HCT116 (cell line): Measurements from ENCODE around the gene SEPTIN3. TPM values are rescaled to one million over a fixed set of nuclear protein-coding genes. Genes with fewer than 3 reads are reported as not detected.

Experiments
- ATAC-seq: fragments of 200-7000 bp; cut with Tn5 transposase; 2 replicates; pipeline ENCODE4 v1.9.1; 2020; ENCODE audit warnings: mild to moderate bottlenecking, moderate library complexity
- BruUV-seq: library from RNA; stranded (reverse); fragments of 400-500 nt; replicated peaks from 2 replicates; lab custom pipeline; 2021; lab: Mats Ljungman, UMichigan
- CTCF ChIA-PET: fragments of 300-600 bp; sonication (Branson Sonifier 250); formaldehyde crosslinking; loops from one replicate; lab custom pipeline; 2021; ENCODE audit warnings: antibody characterized with exemption; lab: Charles Lee
- POLR2A ChIA-PET: fragments of 300-600, 350-600 bp; sonication (Branson Sonifier 250); formaldehyde crosslinking; loops from one replicate; lab custom pipeline; 2021; ENCODE audit warnings: antibody characterized with exemption; lab: Charles Lee
- RAD21 ChIA-PET, 2 experiments: fragments of 300-600 bp; sonication (Branson Sonifier 250); formaldehyde crosslinking; loops; one replicate each; lab custom pipeline; 2023; ENCODE audit warnings: low total read pairs in 2 of 2; ENCODE audit not compliant: uncharacterized antibody in 2 of 2, unreplicated experiment in 2 of 2, low non-redundant PET in 1 of 2; lab: Charles Lee
- DNase-seq: peaks from one replicate; pipeline ENCODE4 v3.0.0-alpha.2; 2010; ENCODE audit warnings: low read depth, low spot score
- H2AFZ ChIP-seq: fragments of 200-600 bp; shearing (Covaris generic), sonication (generic); 2 replicates; pipeline ENCODE4 v1.6.1; 2017; ENCODE audit warnings: low read depth, mixed run types, mixed read lengths, antibody characterized with exemption, low read length; ENCODE audit not compliant: poor library complexity, severe bottlenecking
- H3K27ac ChIP-seq: 2 replicates; pipeline ENCODE4 v1.5.1; 2012; ENCODE audit warnings: low read depth, low read length
- H3K27me3 ChIP-seq: fragments of 200-600 bp; sonication (generic); 2 replicates; pipeline ENCODE4 v1.6.1; 2016; ENCODE audit warnings: mixed run types, low read length, mixed read lengths; ENCODE audit not compliant: insufficient read depth
- H3K36me3 ChIP-seq, 2 experiments: fragments of 200-500 bp in 1 of 2; fragments of 200-600 bp in 1 of 2; sonication (Bioruptor generic) in 1 of 2; sonication (generic) in 1 of 2; 2 replicates each; pipeline versions ENCODE4 v1.5.1 to v1.6.1; 2014 to 2016; ENCODE audit warnings: low read length in 2 of 2, inconsistent platforms in 1 of 2, mixed read lengths in 1 of 2, mixed run types in 1 of 2; ENCODE audit not compliant: insufficient read depth in 2 of 2, control insufficient read depth in 1 of 2
- H3K4me1 ChIP-seq, 2 experiments: fragments of 200-600 bp in 1 of 2; sonication (generic) in 1 of 2; 2 replicates each; pipeline versions ENCODE4 v1.5.1 to v1.6.1; 2012 to 2017; ENCODE audit warnings: low read length in 2 of 2, inconsistent platforms in 1 of 2, mild to moderate bottlenecking in 1 of 2, mixed read lengths in 1 of 2, mixed run types in 1 of 2, moderate library complexity in 1 of 2; ENCODE audit not compliant: insufficient read depth in 2 of 2, control insufficient read depth in 1 of 2
- H3K4me2 ChIP-seq: fragments of 200-600 bp; sonication (generic); 2 replicates; pipeline ENCODE4 v1.6.1; 2017; ENCODE audit warnings: mixed run types, low read length, mixed read lengths
- H3K4me3 ChIP-seq, 2 experiments: fragments of 200-600 bp in 1 of 2; sonication (generic) in 1 of 2; replicated peaks in 1 of 2; 2 replicates each; pipeline ENCODE4 v1.5.1; 2011 to 2016; ENCODE audit warnings: low read length in 2 of 2, control low read depth in 1 of 2, low read depth in 1 of 2, mild to moderate bottlenecking in 1 of 2, mixed read lengths in 1 of 2, mixed run types in 1 of 2
- H3K79me2 ChIP-seq: fragments of 200-600 bp; sonication (generic); 2 replicates; pipeline ENCODE4 v1.6.1; 2017; ENCODE audit warnings: mild to moderate bottlenecking, mixed run types, low read length, moderate library complexity, mixed read lengths; ENCODE audit not compliant: insufficient read depth
- H3K9ac ChIP-seq: fragments of 200-600 bp; sonication (generic); 2 replicates; pipeline ENCODE4 v1.6.1; 2016; ENCODE audit warnings: low read length, mixed read lengths
- H3K9me2 ChIP-seq: fragments of 200-600 bp; sonication (generic), shearing (Covaris generic); 2 replicates; pipeline ENCODE4 v1.6.1; 2017; ENCODE audit warnings: mixed run types, mild to moderate bottlenecking, moderate library complexity; ENCODE audit not compliant: insufficient read depth
- H3K9me3 ChIP-seq, 2 experiments: fragments of 200-500 bp in 1 of 2; fragments of 200-600 bp in 1 of 2; sonication (Bioruptor generic) in 1 of 2; sonication (generic) in 1 of 2; 2 replicates each; pipeline ENCODE4 v1.6.1; 2014 to 2017; ENCODE audit warnings: low read length in 2 of 2, mixed read lengths in 2 of 2, inconsistent platforms in 1 of 2, low read depth in 1 of 2, mild to moderate bottlenecking in 1 of 2, mixed run types in 1 of 2, moderate library complexity in 1 of 2; ENCODE audit not compliant: control insufficient read depth in 1 of 2, insufficient read depth in 1 of 2
- H4K20me1 ChIP-seq: fragments of 200-600 bp; sonication (generic), shearing (Covaris generic); 2 replicates; pipeline ENCODE4 v1.6.1; 2017; ENCODE audit warnings: mixed run types, mild to moderate bottlenecking, moderate library complexity; ENCODE audit not compliant: insufficient read depth
- ATF3 ChIP-seq: IDR thresholded peaks from 2 replicates; pipeline ENCODE4 v1.6.1; 2012
- CBX3 ChIP-seq: IDR thresholded peaks from 2 replicates; pipeline ENCODE4 v1.6.1; 2012; ENCODE audit warnings: low read depth
- CEBPB ChIP-seq: IDR thresholded peaks from 2 replicates; pipeline ENCODE4 v1.6.1; 2012; ENCODE audit warnings: low read depth
- CTCF ChIP-seq, 3 experiments: fragments of 200-600 bp in 1 of 3; sonication (generic) in 1 of 3; IDR thresholded peaks in 2 of 3; conservative IDR thresholded peaks in 1 of 3; 2 replicates each; pipeline ENCODE4 v1.5.1; 2012 to 2017; ENCODE audit warnings: low read depth in 2 of 3, low read length in 2 of 3, antibody characterized with exemption in 1 of 3, borderline replicate concordance in 1 of 3, control low read depth in 1 of 3, mild to moderate bottlenecking in 1 of 3, mixed read lengths in 1 of 3, mixed run types in 1 of 3, moderate library complexity in 1 of 3; ENCODE audit not compliant: insufficient read depth in 1 of 3
- EGR1 ChIP-seq: IDR thresholded peaks from 2 replicates; pipeline ENCODE4 v1.6.1; 2012; ENCODE audit warnings: low read depth
- ELF1 ChIP-seq: IDR thresholded peaks from 2 replicates; pipeline ENCODE4 v1.6.1; 2012; ENCODE audit warnings: low read depth, borderline replicate concordance
- EZH2 ChIP-seq: fragments of 200-600 bp; sonication (generic); IDR thresholded peaks from 2 replicates; pipeline ENCODE4 v1.6.1; 2017; ENCODE audit warnings: antibody characterized with exemption, mixed run types
- FOSL1 ChIP-seq: IDR thresholded peaks from 2 replicates; pipeline ENCODE4 v1.6.1; 2012; ENCODE audit warnings: low read depth
- JUND ChIP-seq: IDR thresholded peaks from 2 replicates; pipeline ENCODE4 v1.6.1; 2012
- MAX ChIP-seq: IDR thresholded peaks from 2 replicates; pipeline ENCODE4 v1.6.1; 2012
- POLR2A ChIP-seq: IDR thresholded peaks from 2 replicates; pipeline ENCODE4 v1.7.0; 2011; ENCODE audit warnings: borderline replicate concordance; ENCODE audit not compliant: insufficient read depth, insufficient read length; ENCODE audit errors: extremely low read depth
- POLR2AphosphoS5 ChIP-seq: IDR thresholded peaks from 2 replicates; pipeline ENCODE4 v1.6.1; 2011; ENCODE audit warnings: mild to moderate bottlenecking, low read depth, low read length, moderate library complexity
- RAD21 ChIP-seq: IDR thresholded peaks from 2 replicates; pipeline ENCODE4 v1.6.1; 2012; ENCODE audit warnings: low read depth, mild to moderate bottlenecking
- REST ChIP-seq: IDR thresholded peaks from 2 replicates; pipeline ENCODE4 v1.6.1; 2012; ENCODE audit warnings: low read depth
- SIN3A ChIP-seq: IDR thresholded peaks from 2 replicates; pipeline ENCODE4 v1.6.1; 2012; ENCODE audit warnings: low read depth
- SP1 ChIP-seq: IDR thresholded peaks from 2 replicates; pipeline ENCODE4 v1.6.1; 2012; ENCODE audit warnings: low read depth
- SRF ChIP-seq: IDR thresholded peaks from 2 replicates; pipeline ENCODE4 v1.6.1; 2012; ENCODE audit warnings: low read depth
- TCF7L2 ChIP-seq: IDR thresholded peaks from 2 replicates; pipeline ENCODE4 v1.7.0; 2011; ENCODE audit warnings: borderline replicate concordance, inconsistent platforms; ENCODE audit not compliant: insufficient read depth, insufficient read length; ENCODE audit errors: extremely low read depth
- YY1 ChIP-seq: IDR thresholded peaks from 2 replicates; pipeline ENCODE4 v1.6.1; 2011; ENCODE audit warnings: low read length, low read depth, moderate library complexity, mild to moderate bottlenecking; ENCODE audit not compliant: insufficient replicate concordance; ENCODE audit errors: extremely low read depth
- ZBTB33 ChIP-seq: IDR thresholded peaks from 2 replicates; pipeline ENCODE4 v1.6.1; 2011; ENCODE audit warnings: mild to moderate bottlenecking, low read length, moderate library complexity; ENCODE audit not compliant: insufficient replicate concordance; ENCODE audit errors: extremely low read depth
- intact Hi-C: fragments of 100-400 bp; cut with micrococcal nuclease; formaldehyde crosslinking; loops from 2 replicates; pipeline ENCODE4 v1.10.0; 2022
- total RNA-seq: library from RNA; stranded (reverse); gene quantifications from one replicate; pipeline ENCODE4 v1.2.1, GENCODE V29; 2021; ENCODE audit not compliant: unreplicated experiment

The SEPTIN3 gene
- total RNA-seq, 1 experiment from 2014 or later, result 9.3 TPM

- Histone ChIP-seq H3K4me2 (no peak overlapping the region), H3K4me3 (no peak overlapping the region), H3K27me3 (peaks cover 15% of the 10 kb centered on the region), H3K36me3 (no peaks in the 10 kb centered on the region), H4K20me1 (no peaks in the 10 kb centered on the region), H3K9me2 (no peaks in the 10 kb centered on the region), H3K9ac (no peak overlapping the region), H2AFZ (no peak overlapping the region), H3K9me3 (no peaks in the 10 kb centered on the region; a peak in 1 of 4 replicates), H3K27ac (no peak overlapping the region), H3K4me1 (peaks cover 4 to 18% of the 10 kb centered on the region in 2 experiments; a peak in 2 of 4 replicates), H3K79me2 (no peaks in the 10 kb centered on the region)
- POLR2A ChIA-PET, result no interaction called here
- RAD21 ChIA-PET, result no interaction called here
- CTCF ChIA-PET, result no interaction called here
- TF ChIP-seq EZH2, result no peak
- no peak for TF ChIP-seq TCF7L2
- TF ChIP-seq SP1, result no peak
- no peak for TF ChIP-seq ELF1
- TF ChIP-seq EGR1, result no peak
- no peak for TF ChIP-seq ATF3
- TF ChIP-seq ZBTB33, result no peak
- no peak for TF ChIP-seq FOSL1
- no peak for TF ChIP-seq SIN3A
- TF ChIP-seq YY1, result no peak
- no peak for TF ChIP-seq MAX
- no peak for TF ChIP-seq SRF
- no peak for TF ChIP-seq CBX3
- TF ChIP-seq REST, result no peak
- TF ChIP-seq JUND, result no peak
- no peak for TF ChIP-seq RAD21
- TF ChIP-seq CTCF (IDR thresholded peaks at IDR 0.05 in 2 of 3, conservative IDR thresholded peaks at IDR 0.05 in 1 of 3; ENCODE audit: borderline replicate concordance in 1 of 3, insufficient read depth in 1 of 3, low read depth in 2 of 3, low read length in 2 of 3), result no peak
- no peak for TF ChIP-seq POLR2A
- TF ChIP-seq POLR2AphosphoS5, result no peak
- no peak for TF ChIP-seq CEBPB
- intact Hi-C loops, result no loop called here
- no peak for DNase-seq
- BruUV-seq, result no TSS peak
- ATAC-seq, result no peak
These were observed 2.2 kb downstream of the SEPTIN3 start for GRCh38 chr22:41971431-41971830.
